GM23248 (cell line): Measurements from ENCODE around the gene MYBPC1. TPM values are rescaled to one million over a fixed set of nuclear protein-coding genes. Genes with fewer than 3 reads are reported as not detected.

Experiments
- DNase-seq: peaks from one replicate; pipeline ENCODE4 v3.0.0-alpha.2; 2015
- H2AFZ ChIP-seq: fragments of 200-600 bp; sonication (generic); 2 replicates; pipeline ENCODE4 v1.6.1; 2016; ENCODE audit warnings: antibody characterized with exemption
- H3F3A ChIP-seq: fragments of 200-600 bp; sonication (generic); 2 replicates; pipeline ENCODE4 v1.6.1; 2016; ENCODE audit warnings: mild to moderate bottlenecking, antibody characterized with exemption, mixed run types; ENCODE audit not compliant: insufficient read depth
- H3K27ac ChIP-seq: fragments of 200-600 bp; sonication (generic); 2 replicates; pipeline ENCODE4 v1.5.1; 2016; ENCODE audit warnings: mild to moderate bottlenecking
- H3K27me3 ChIP-seq: fragments of 200-600 bp; sonication (generic); replicated peaks from 2 replicates; pipeline ENCODE4 v1.6.1; 2016; ENCODE audit warnings: mild to moderate bottlenecking; ENCODE audit not compliant: insufficient read depth
- H3K36me3 ChIP-seq: fragments of 200-600 bp; sonication (generic); 2 replicates; pipeline ENCODE4 v1.6.1; 2016; ENCODE audit warnings: low read depth, mild to moderate bottlenecking
- H3K4me1 ChIP-seq: fragments of 200-600 bp; sonication (generic); 2 replicates; pipeline ENCODE4 v1.6.1; 2016; ENCODE audit warnings: mild to moderate bottlenecking; ENCODE audit not compliant: insufficient read depth
- H3K4me2 ChIP-seq: fragments of 200-600 bp; sonication (generic); one replicate; pipeline ENCODE4 v1.6.1; 2016; ENCODE audit warnings: mild to moderate bottlenecking; ENCODE audit not compliant: unreplicated experiment
- H3K4me3 ChIP-seq: fragments of 200-600 bp; sonication (generic); 2 replicates; pipeline ENCODE4 v1.5.1; 2016; ENCODE audit warnings: mild to moderate bottlenecking
- H3K79me2 ChIP-seq: fragments of 200-600 bp; sonication (generic); 2 replicates; pipeline ENCODE4 v1.6.1; 2016; ENCODE audit warnings: mild to moderate bottlenecking; ENCODE audit not compliant: insufficient read depth
- H3K9ac ChIP-seq: fragments of 200-600 bp; sonication (generic); 2 replicates; pipeline ENCODE4 v1.6.1; 2016; ENCODE audit warnings: mild to moderate bottlenecking
- H3K9me2 ChIP-seq: fragments of 200-600 bp; sonication (generic); 2 replicates; pipeline ENCODE4 v1.6.1; 2016; ENCODE audit warnings: mixed run types, mild to moderate bottlenecking, moderate library complexity; ENCODE audit not compliant: insufficient read depth
- H3K9me3 ChIP-seq: fragments of 200-600 bp; sonication (generic); one replicate; pipeline ENCODE4 v1.6.1; 2017; ENCODE audit warnings: low read depth
- H4K20me1 ChIP-seq: fragments of 200-600 bp; sonication (generic); 2 replicates; pipeline ENCODE4 v1.6.0; 2016; ENCODE audit not compliant: insufficient read depth
- EZH2 ChIP-seq: fragments of 200-600 bp; sonication (generic); IDR thresholded peaks from 2 replicates; pipeline ENCODE4 v1.6.1; 2018; ENCODE audit warnings: antibody characterized with exemption, mild to moderate bottlenecking; ENCODE audit not compliant: insufficient read depth, poor library complexity, severe bottlenecking
- EZH2phosphoT487 ChIP-seq: fragments of 200-600 bp; sonication (generic); IDR thresholded peaks from 2 replicates; pipeline ENCODE4 v1.6.1; 2018; ENCODE audit warnings: antibody characterized with exemption, moderate library complexity, mild to moderate bottlenecking, low read depth; ENCODE audit not compliant: insufficient read depth
- WGBS, 2 experiments: methylation state at CpG; one replicate each; pipeline ENCODE4 v1.1.6; 2015 to 2017; ENCODE audit warnings: low lambda C conversion rate in 2 of 2, low coverage in 1 of 2; ENCODE audit errors: missing lambda C conversion rate in 2 of 2; 5-methylcytosine and 5-hydroxymethylcytosine counted together
- in situ Hi-C: fragments of 300-500 bp; cut with MboI; formaldehyde crosslinking; loops from 2 replicates; pipeline ENCODE4 v1.15.0; 2020
- polyA plus RNA-seq: library from polyadenylated mRNA; unstranded; fragments of >200 nt; fragmentation: Nextera tagmentation; extraction: Ambion mirVana; gene quantifications from 2 replicates; pipeline ENCODE4 v1.2.1, GENCODE V29; 2016
- total RNA-seq: library from RNA; depleted of rRNA; stranded (reverse); fragments of >200 nt; shearing (Covaris generic); gene quantifications from 2 replicates; pipeline ENCODE4 v1.2.3, GENCODE V29; 2014

The MYBPC1 gene
- total and polyA plus RNA-seq, 2 experiments from 2014 or later = not detected

DNA sequence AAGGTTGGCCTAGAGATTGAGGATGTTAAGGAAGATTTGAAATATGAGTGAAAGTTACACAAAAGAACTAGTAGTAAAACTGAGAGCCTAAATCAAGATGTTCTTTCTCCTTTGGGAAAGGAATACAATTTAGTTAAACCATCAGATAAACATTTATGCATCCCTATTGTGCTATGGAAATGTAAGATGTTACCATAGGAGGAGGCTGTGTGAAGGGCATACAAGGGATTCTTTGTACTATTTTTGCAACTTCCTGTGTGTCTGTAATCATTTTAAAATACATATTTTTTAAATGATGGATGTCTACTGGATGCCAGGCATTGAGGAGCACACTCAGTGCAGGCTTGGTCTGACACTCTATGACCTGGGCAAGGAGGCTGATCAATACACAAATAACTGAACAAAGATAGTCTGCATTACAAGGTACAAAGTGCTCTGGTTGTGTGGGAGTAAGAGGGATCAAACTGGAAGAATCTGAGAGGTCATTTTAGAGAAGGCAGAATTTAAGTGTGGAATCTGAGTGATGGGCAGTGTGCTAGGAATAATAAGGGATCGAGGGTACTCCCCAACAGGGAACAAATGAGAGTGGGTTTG, 96.8 kb downstream of the MYBPC1 start:
- Histone ChIP-seq H3K79me2 (no peaks in the 10 kb centered on the region), H3K27ac (no peak overlapping the region), H3K9me2 (no peaks in the 10 kb centered on the region)

DNA sequence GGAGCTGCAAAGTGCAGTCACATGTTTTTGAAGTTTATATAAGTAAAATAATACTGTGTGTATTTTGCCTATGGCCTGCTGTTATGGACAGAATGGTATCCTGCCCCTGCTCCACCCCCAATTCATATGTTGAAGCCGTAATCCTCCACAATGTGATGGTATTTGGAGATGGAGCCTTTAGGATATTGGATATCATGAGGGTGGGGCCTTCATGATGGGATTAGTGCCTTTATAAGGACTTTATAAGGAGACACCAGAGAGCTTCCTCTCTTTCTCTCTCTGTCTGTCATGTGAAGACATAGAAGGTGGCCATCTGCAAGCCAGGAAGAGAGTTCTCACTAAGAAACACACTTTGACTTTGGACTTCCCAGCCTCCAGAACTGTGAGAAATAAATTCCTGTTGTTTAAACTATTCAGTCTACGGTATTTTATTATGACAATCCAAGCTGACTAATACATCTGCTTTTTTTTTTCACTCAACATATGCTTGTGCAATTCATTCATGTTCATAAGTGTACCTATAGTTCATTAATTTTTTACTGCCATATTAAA, 99.6 kb downstream of the MYBPC1 start:
- no peak overlapping the region for H3K4me3 ChIP-seq
- no peaks in the 10 kb centered on the region for H3K36me3 ChIP-seq
- 63 to 68% methylated on average over 2 of the region's 2 CpGs for WGBS, 2 experiments
- no peaks in the 10 kb centered on the region for H3K9me2 ChIP-seq
- no peaks in the 10 kb centered on the region for H3K27me3 ChIP-seq
- no peaks in the 10 kb centered on the region for H3K9me3 ChIP-seq
- in situ Hi-C loops = no loop called here
- 0 out of 2 replicates have a peak, but pooled peaks cover 1% of the 10 kb centered on the region for H3K79me2 ChIP-seq
- TF ChIP-seq EZH2 (no peak), EZH2phosphoT487 (no peak)
- no peaks in the 10 kb centered on the region for H4K20me1 ChIP-seq
- no peak for DNase-seq
- no peak overlapping the region for H3K9ac ChIP-seq
- peaks cover 7% of the 10 kb centered on the region for H3K4me1 ChIP-seq
- H3K27ac ChIP-seq = no peak overlapping the region
- H3K4me2 ChIP-seq = no peak overlapping the region
- H3F3A ChIP-seq = peaks cover 18% of the 10 kb centered on the region; the same call in 1 of the 2 replicates
- H2AFZ ChIP-seq = no peak overlapping the region

More for the DNA sequence above, 96.8 kb downstream of the MYBPC1 start:
- no peak for TF ChIP-seq EZH2phosphoT487
- TF ChIP-seq EZH2 = no peak
- in situ Hi-C loops = no loop called here
- no peak for DNase-seq
- Histone ChIP-seq H3K9me3 (no peaks in the 10 kb centered on the region), H4K20me1 (no peaks in the 10 kb centered on the region), H2AFZ (no peak overlapping the region), H3K4me3 (no peak overlapping the region), H3K4me1 (no peaks in the 10 kb centered on the region), H3K36me3 (no peaks in the 10 kb centered on the region), H3F3A (peaks cover 14% of the 10 kb centered on the region; the same call in 1 of the 2 replicates), H3K9ac (no peak overlapping the region), H3K4me2 (no peak overlapping the region), H3K27me3 (no peaks in the 10 kb centered on the region)
- WGBS, 2 experiments = 71 to 80% methylated on average over 1 of the region's 1 CpG

DNA sequence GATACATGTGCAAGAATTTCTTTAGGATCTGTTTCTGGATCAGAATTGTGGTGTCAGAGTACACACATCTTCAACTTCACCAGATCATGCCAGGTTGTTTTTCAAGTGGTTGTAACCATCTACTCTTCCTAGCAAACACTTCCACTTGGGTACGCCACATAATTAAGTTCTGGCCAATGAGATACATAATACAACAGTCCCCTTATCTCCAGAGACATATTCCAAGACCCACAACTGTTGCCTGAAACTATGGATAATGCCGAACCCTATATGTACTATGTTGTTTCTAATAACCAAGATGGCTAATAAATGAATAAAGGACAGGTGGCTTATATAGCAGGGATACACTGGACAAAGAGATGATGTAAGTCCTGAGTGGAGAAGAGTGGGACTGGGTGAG, 100.2 kb downstream of the MYBPC1 start:
- in situ Hi-C loops = no loop called here

DNA sequence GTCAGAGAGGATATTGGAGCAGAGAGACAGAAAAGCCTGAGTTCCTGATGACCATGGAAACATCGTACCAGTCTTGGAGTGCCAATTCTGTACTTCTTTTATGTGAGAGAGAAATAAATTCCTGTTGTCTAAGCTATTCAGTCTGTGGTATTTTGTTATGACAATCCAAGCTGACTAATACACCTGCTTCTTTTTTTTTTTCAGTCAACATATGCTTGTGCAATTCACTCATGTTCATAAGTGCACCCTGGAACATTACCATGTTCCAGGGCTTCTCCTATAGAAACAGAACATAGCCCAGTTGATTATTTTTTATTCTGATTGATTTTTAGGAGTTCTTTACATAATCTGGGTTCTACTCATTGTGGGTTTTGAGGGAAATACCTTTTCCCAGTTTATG, 100.9 kb downstream of the MYBPC1 start:
- Histone ChIP-seq H3K9me2 (no peaks in the 10 kb centered on the region), H3K9ac (no peak overlapping the region), H3K4me1 (peaks cover 7% of the 10 kb centered on the region), H3K9me3 (no peaks in the 10 kb centered on the region), H3K79me2 (peaks cover 14% of the 10 kb centered on the region; the same call in 1 of the 2 replicates), H2AFZ (no peak overlapping the region), H4K20me1 (no peaks in the 10 kb centered on the region), H3K27ac (no peak overlapping the region), H3K36me3 (no peaks in the 10 kb centered on the region), H3K4me3 (no peak overlapping the region), H3K27me3 (no peaks in the 10 kb centered on the region), H3K4me2 (no peak overlapping the region), H3F3A (peaks cover 18% of the 10 kb centered on the region; the same call in 1 of the 2 replicates)
- DNase-seq = peak; percentile 50
- WGBS, 2 experiments = 87 to 100% methylated on average over 1 of the region's 1 CpG
- in situ Hi-C loops = no loop called here
- no peak for TF ChIP-seq EZH2phosphoT487

More for the DNA sequence above, 100.2 kb downstream of the MYBPC1 start:
- Histone ChIP-seq H3F3A (peaks cover 18% of the 10 kb centered on the region; the same call in 1 of the 2 replicates), H3K9me2 (no peaks in the 10 kb centered on the region), H4K20me1 (no peaks in the 10 kb centered on the region), H2AFZ (no peak overlapping the region), H3K9me3 (no peaks in the 10 kb centered on the region), H3K27ac (no peak overlapping the region), H3K4me1 (peaks cover 7% of the 10 kb centered on the region), H3K36me3 (no peaks in the 10 kb centered on the region), H3K27me3 (no peaks in the 10 kb centered on the region), H3K4me2 (no peak overlapping the region), H3K79me2 (peaks cover 7% of the 10 kb centered on the region; the same call in 1 of the 2 replicates), H3K4me3 (no peak overlapping the region), H3K9ac (no peak overlapping the region)
- DNase-seq = no peak
- 97 to 100% methylated on average over 2 of the region's 2 CpGs for WGBS, 2 experiments
- TF ChIP-seq EZH2phosphoT487 (no peak), EZH2 (no peak)
